EL (cell line): Measurements from ENCODE around the gene CPXM2.

Source experiments
- DNase-seq: peaks from one replicate; pipeline ENCODE4 v3.0.0-alpha.2; 2016

CPXM2 gene

DNA sequence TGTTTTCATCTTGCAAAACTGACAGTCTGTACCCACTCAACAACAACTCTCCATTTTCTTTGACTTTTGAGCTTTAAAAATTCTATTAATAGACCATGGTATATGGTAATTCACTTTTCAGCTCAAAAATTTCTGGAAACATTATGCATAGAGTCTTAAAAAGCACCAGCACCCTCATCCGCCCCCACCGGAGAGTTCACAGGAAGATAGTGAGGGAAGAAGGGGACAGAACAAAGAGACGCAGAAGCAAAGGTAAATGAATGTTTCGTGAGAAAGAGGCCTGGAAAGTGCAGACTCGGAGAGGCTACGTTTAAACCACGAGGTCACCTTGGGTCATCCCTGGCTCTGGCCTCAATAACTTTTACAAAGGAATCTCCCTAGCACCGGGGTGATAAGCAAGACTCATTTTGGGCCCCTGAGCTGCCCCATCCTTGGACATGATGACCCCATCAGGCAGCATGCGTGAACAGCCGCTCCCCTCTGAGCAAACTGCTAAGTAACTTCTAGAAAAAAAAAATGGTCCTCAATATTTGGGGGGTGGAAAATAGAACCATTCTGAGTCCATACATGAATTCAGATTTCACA, 96.3 kb downstream of the CPXM2 start:
- DNase-seq: no peak

DNA sequence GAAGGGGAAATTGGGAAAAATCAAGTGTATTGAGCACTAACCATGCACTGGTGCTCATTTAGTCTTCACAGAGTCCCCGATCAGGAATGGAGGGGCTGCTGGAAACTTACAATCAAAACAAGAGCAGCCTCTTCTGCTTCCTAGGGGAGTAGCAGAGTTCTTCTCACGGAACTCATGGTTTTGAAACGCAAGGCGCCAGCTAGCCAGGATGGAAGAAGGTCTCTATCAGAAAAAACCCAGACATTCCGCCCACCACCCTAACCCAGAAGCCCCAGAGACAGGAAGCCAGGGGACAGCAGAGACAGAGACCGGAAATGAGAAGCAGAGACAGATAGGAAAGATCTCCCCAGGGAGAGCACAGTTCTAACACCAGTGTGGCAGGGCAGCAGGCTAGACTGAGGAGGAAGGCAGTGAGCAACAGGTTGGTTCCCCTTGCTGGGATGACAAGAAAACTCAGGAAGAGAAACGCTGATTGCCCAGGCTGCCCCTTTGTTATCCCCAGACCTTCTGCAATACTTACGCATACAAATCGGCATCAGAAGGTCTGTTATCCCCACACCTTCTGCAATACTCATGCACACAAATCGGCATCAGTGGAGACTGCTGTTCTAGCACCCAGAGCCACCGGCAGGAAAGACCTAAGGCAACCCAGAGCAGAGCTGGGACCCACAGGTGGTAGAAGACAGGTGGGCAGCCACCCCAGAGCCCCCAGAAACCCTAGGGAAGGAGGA, 99.2 kb downstream of the CPXM2 start:
- no peak for DNase-seq

DNA sequence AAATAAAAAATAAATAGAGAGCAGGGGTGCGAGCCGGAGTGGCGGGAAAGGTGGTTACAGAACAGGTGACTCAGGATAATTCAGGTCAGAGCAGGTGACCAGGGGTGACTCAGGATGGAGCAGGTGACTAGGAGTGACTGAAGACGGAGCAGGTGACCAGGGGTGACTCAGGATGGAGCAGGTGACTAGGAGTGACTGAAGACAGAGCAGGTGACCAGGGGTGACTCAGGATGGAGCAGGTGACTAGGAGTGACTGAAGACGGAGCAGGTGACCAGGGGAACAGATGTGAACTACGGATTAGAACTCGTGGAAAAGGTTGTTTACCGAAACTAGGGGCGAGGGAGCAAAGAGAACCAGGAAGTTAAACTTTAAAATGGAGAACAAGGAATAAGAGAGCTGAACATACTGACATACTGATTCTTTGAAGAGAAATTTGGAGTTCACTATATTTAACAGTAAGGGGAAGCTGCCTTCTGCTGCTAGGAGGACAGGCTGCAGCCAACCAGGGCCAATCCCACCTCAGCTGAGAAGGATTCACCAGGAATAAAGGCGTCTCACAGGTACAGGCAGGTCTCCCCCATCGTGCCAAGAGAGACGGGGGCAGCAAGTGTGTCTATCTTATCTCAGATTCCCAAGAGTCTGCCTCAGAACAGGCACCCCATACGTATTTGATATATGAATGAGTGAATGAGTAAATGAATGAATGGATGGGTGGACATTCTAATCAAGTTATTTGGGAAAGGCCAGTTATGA, 101.3 kb downstream of the CPXM2 start:
- no peak for DNase-seq

DNA sequence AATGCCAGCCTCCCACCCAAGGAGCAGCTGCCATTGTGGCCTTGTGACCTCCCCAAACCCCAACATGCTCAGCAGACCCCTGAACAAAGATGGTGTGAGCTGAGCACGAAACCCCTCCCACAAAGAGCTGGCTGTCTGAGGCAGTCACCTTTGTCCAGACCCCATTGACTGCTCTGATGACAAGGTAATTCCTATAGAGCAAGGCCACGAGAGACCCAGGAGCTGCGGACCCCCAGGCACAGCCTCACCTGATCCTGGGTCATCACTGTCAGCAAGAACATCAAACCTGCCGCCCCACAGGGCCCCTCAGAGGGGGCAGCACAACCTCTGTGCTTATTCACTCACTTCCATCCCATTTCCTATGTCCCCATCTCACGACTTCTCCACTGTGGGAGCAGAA, 102.6 kb downstream of the CPXM2 start:
- no peak for DNase-seq

DNA sequence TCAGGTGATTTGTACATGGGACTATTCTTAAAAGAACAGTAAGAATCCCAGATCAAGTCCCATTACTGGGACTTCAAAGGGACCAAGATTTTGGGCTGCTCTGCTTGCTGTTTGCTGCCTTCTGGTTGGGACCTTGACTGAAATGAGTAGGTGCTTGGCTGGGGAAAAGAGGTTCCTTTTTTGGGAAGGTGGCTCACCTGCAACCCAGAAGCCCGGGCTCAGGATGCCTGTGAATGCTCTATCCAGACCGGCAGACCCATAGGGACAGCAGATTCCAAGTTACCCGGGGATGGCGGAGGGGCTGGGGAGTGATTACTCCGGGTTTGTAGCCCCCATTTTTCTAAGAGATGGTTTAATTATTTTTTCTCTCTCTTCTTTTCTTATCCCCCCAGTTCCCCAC, 104.0 kb downstream of the CPXM2 start:
- DNase-seq: no peak

DNA sequence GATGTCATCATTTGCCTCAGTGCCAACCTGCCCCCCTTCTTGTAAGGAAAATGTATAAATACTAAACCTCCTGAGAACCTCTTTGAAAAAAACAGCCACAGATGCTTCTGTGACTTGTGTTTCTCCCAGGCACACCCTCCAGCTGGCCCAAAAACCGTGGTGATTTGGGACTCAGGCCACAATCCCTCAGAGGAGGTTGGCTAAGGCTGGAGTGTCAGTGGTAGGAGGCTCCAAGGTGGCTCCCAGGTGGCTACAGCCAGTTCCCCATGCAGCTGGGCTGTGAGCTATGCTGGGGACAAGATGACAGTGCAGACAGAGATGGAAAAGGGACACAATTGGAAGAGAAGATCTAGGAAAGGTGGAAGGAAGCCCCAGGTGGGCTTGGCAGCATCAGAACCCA, 104.7 kb downstream of the CPXM2 start:
- DNase-seq: no peak

DNA sequence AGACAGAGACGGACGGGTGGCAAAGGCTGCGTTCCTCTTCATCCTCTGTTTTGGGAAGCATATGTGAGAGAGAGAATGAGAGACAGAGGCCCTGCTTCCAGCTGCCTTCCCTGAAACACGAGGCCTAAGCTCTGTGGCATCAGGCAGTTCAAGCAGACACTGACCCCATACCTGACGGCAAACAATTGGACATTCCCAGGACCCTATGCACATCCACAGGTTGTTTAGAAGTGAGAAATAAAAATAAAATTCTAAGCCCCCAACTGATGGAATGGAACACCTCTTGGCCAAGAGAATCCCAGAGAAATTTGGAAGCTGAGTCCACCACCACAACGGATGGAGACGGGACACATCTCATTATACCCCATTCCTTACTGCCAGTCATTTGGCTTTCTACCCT, 105.3 kb downstream of the CPXM2 start:
- DNase-seq: no peak

DNA sequence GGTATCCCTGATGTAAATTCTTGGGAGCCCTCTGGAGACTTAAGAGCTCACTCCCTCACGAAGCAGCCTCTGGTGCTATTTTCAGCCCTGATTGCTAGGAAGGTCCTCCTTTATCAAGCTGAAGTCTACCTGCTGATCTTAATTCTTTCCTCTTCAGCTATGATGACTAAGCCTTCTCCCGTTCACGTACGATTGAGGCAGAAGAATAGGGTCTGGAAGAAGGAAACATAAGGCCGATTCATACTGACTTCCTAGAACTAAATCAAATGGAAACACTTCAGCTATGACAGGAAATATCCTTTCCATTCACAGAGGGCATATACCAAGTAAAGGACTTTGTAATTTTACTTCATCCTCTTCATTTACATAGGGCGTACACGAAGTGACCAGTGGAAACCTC, 107.0 kb downstream of the CPXM2 start:
- DNase-seq: no peak

DNA sequence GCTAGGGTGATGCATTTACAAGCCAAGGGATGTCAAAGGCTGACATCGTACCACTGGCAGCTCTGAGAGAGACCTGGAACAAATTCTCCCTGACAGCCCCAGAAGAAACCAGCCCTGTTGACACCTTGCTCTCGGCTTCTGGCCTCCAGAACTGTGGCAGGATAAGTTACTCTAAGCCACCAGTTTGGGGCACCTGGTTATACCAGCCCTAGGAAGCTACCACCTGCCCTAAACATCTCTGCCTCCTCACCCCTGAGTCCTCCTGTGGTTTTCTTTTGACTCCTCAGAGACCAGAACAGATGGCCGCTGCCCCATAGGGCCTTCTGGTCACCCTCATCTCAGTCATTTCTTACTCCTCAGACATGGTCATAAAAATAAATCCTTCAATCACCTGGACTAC, 107.4 kb downstream of the CPXM2 start:
- no peak for DNase-seq

DNA sequence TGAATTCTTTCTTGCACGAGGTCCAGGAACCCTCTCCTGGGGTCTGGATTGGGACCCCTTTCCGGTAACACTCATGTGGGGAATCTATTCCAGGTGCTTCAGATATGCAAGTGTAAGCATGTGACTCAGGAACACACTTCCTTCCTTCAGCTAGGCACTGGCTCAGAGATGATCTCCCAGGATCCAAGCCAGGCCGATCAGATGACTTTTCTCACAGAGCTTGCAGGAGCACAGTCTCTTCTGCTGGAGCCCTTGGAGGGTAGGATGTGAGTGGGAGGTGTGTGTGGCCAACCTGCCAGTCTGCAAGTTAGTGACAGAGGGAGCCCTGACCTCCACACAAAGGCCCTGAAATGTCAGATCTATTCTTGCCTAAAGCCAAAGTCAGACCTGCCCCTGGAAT, 108.3 kb downstream of the CPXM2 start:
- DNase-seq: no peak

DNA sequence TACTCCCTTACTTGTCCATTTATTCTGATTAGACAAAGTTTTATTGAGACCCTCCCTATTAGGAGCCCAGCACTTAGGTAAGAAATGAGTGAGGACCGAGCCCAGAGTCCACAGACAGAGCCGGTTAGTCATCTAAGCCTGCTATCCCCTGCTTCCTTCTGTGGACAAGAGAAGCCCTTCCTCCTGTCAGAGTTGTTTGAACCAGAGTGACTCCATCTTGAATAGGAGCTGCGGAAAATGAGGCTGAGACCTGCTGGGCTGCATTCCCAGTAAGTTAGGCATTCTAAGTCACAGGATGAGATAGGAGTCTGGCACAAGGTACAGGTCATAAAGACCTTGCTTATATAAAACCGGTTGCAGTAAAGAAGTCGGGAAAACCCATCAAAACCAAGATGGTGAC, 109.1 kb downstream of the CPXM2 start:
- DNase-seq: no peak

DNA sequence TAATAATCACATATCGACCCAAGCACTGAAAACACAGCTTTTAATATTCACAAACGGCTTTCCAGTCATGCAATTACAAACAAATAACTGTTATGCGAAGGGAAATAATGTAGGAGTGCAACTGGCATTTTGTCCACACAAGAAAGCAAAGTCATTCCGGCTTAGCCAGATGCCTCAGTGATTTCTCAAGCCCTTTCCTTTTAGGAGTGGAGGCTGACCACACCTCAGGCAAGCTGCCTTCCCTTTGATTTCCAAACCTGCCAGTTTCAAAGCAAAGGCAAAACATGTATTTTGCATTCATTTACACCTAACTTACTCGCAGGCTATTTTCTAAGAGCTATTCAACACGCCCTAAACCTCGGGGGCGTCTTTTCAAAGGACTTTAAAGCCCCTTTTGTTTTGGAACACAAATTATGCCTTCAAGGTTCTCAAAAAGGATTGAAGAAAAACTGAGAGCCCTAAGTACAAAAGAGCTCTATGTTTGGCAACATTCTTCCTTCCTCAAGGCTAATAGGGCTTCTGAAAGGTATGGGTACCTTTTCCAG, 109.6 kb downstream of the CPXM2 start:
- DNase-seq: no peak

DNA sequence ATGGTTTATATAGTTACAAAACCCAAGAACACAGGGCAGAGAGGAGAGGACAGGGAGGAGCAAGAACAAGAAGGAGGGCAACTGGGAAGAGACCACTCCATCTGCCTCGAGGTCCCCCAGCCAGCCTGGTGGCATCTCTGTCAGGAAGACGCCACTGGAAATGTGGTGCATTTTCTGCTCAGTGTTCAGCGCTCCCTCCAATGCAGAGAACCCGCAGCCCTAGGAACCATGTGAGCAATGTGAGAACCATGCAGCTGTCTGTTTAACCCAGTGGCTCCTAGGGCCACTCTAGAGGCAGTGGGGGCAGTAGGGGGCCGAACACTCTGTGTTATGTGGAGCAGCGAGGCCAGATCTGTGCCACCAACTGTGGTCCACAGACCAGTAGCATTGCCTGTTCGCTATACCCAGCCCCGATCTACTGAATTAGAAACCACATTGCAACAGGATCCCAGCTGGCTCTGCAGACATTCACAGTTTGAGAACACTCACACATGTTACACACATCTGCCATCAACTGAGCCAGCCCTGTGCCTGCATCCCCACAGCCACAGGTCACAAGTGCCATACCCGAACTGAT, 110.2 kb downstream of the CPXM2 start:
- no peak for DNase-seq

DNA sequence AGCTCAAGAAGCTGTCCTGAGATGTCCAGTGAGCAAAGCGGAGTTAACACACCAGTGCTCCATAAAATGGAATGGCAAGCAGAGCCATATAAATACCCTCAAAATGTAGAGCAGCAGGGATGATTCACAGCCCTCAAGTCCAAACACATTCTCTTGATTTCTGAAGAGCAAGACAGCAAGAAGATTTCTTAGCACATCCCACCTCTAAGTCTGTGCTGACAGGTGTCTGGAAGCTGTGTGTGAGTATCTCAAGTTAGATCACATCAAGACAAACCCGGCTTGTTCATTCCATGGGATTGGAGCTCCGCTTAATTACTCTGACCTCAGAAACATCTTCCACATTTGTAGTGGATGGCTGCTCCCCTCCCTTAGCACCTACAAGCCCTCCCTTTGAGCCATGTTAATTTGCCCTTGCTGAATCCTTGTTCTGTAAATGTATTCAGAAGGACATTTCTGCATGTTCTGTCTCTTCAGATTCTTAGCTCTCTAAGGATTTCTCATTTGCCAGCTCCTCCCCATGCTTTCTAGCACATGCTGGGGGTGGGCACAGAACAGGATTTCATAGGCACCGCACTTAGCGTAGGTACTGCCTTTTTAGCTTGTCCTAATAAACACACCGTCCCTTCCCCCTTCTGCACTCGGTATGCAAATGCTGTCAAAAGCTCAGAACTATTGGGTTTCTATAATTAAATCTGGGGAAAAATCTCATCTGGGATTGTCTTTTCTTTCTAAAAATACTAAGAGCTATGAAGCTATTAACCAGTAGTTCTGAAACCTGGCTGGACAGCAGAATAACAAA, 112.7 kb downstream of the CPXM2 start:
- no peak for DNase-seq

DNA sequence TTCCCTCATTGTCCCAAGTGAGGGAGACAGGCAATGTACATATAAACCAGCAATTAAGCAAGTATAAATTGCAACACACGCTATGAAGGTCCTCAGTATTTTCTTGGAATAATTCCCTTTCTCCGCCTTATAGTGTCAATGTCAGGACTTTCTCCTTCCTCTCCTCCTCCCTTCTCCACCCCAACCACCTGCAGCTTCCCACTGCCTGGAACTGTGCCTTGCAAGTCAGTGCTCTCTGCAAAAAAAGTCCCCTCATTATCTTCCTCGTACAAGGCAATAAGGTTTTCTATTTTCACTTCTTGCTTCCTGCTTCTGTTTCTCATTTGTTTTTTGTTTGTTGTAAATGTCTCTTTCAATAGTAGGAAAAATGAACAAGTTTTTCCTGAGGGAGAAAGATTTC, 113.7 kb downstream of the CPXM2 start:
- no peak for DNase-seq

DNA sequence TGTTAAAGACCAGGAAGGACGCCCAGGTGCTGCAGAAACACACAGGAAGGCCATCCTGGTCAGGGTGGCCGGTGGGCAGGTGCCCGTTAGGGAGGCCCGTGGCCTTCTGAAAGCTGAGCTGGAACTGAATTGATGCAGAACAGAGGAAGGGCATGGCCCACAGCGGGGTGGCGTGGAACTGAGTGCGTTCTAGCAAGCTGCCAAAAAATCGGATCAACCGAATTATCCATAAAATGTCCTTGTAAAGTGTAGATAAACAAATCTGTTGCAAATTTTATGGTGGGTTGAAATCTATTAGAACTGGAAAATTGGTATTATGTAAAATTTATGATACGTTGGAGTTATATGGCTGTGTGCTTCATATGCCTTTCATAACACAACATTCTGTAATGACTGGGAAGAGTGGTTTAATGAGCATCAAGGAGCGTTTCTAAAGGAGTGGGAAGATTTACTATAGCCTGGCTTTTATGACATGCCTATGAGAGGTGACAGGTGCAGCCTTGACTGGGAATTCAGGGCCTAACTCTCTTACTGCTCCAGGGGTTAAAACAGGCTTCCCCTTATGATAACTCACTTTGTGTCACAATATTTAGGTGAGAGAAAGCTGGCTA, 117.4 kb downstream of the CPXM2 start:
- no peak for DNase-seq

DNA sequence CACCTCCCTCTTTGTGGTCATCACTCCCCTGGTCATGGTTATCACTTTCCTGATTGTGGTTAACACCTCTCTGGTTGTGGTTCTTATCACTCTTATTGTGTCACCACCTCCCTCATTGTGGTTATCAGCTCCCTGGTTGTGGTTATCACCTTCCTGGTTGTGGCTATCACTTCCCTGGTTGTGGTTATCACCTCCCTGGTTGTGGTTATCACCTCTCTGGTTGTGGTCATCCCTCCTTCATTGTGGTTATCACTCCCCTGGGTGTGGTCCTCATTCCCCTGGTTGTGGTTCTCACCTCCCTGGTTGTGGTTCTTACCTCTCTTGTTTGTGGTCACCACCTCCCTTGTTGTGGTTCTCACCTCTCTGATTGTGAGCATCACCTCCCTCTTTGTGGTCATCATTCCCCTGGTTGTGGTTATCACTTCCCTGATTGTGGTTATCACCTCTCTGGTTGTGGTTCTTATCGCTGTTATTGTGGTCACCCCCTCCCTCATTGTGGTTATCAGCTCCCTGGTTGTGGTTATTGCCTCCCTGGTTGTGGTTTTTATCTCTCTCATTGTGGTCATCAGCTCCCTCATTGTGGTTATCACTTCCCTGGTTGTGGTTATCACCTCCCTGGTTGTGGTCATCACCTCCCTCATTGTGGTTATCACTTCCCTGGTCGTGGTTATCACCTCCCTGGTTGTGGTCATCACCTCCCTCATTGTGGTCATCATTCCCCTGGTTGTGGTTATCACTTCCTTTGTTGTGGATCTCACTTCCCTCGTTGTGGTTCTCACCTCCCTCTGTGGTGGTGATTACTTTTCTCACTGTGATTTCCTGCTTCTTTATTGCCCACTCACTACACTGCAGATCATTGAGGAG, 118.7 kb downstream of the CPXM2 start:
- DNase-seq: no peak

DNA sequence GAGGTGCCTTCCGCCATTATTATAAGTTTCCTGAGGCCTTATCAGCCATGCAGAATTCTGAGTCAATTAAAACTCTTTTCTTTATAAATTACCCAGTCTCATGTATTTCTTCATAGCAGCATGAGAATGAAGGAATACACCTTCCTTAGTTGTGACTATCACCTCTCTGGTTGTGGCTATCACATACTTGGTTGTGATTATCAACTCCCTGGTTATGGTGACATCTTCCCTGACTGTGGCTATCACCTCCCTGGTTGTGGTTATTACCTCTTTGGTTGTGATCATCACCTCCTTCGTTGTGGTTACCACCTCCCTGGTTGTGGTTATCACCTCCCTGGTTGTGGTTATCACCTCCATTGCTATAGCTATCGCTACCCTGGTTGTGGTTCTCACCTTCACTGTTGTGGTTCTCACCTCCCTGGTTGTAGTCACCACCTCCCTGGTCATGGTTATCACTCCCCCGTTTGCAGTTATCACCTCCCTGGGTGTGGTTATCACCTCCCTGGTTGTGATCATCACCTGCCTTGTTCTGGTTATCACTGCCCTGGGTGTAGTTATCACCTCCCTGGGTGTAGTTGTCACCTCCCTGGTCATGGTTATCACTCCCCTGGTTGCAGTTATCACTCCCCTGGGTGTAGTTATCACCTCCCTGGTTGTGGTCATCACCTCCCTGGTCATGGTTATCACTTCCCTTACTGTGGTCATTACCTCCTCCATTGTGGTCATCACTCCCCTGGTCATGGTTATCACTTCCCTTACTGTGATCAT, 119.5 kb downstream of the CPXM2 start:
- DNase-seq: no peak

DNA sequence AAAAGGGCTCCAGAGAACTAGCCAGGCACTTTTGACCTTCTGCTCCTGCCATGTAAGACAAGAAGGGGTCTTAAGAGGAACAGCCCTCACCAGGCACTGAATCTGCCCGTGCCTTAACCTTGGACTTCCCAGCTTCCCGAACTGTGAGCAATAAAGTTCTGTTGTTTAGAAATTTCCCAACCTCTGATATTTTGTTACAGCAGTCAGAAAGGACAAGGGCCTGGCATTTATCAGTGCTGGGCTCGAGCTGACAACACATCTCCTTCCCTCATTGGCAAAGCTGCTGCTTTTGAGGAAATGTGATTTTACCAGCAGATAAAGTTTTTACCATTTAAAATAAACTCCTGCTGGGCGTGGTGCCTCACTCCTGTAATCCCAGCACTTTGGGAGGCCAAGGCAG, 122.0 kb downstream of the CPXM2 start:
- no peak for DNase-seq

DNA sequence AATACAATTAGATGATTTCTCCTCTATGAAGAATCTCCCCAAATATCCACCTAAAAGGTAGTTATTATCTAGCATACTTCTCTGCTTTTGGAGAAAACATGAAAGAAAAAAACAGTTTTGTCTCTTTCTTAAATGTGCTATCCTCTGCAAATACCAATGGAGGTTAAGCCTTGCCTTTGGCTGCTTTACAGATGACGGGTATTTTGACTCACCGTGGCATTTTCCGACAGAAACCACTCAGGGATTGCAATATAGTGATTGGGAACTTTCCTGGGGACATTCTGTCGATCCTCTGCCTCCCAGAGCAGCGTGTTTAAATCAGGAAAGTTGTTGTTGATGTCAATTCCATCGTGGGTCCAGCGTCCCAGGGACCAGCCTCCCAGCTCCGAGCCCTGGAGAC, 124.8 kb downstream of the CPXM2 start:
- DNase-seq: no peak

DNA sequence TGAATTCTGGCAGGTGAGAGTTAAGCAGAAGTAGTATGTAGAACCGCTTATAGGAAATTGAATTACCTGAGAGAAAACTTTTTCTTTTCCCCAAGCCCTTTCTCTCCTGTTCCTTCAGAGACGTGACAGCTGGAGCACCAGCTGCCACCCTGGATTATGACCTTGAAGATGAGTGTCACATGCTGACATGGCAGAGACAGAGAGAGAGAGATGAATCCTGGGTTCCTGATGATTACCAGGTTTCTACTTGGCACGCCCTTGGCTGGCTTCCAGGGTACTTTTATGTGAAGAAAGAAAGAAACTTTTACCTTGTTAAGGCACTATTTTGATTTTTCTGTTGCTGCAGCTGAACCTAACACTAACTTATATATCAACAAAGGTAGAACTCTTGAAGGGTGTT, 125.6 kb downstream of the CPXM2 start:
- DNase-seq: no peak
